ENCODE data around the gene JAKMIP1. TPM values are rescaled to one million over a fixed set of nuclear protein-coding genes. Genes with fewer than 3 reads are reported as not detected.

The JAKMIP1 gene
- total RNA-seq, 4 donors from 2014 or later, result not detected

DNA sequence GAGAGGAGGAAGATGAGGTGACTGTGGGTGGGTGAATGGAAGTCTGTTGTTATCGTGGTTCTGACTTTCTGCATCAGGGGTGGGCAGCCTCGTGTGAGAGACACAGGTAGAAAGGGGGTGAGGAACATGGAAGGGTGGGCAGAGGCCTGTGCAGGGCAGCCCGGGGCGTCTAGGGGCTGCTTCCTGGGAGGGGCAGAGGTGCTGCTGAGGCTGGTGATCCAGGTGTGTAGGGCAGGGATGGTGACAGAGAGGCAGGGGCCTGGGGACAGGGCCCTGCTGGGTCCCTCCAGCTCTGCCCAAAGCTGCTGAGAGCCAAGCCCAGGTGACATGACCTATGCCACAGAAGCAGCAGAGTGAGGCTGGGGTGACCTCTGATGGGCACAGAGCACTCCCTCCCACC, 92.5 kb downstream of the JAKMIP1 start:
- TF ChIP-seq CTCF (IDR thresholded peaks at IDR 0.05) (no peak), POLR2A (IDR thresholded peaks at IDR 0.05) (no peak)
- WGBS, 2 donors, result 67 to 77% methylated on average over 4 of the region's 4 CpGs
- DNase-seq (ENCODE audit: low spot score in 2 of 2), result peak in 1 of 2 donors; percentile 66
- no peak overlapping the region for H3K4me3 ChIP-seq (ENCODE audit: low read depth, poor library complexity, severe bottlenecking)
- intact Hi-C loops (cut with DNase I; ENCODE audit: low total_unique reads), result no loop called here

DNA sequence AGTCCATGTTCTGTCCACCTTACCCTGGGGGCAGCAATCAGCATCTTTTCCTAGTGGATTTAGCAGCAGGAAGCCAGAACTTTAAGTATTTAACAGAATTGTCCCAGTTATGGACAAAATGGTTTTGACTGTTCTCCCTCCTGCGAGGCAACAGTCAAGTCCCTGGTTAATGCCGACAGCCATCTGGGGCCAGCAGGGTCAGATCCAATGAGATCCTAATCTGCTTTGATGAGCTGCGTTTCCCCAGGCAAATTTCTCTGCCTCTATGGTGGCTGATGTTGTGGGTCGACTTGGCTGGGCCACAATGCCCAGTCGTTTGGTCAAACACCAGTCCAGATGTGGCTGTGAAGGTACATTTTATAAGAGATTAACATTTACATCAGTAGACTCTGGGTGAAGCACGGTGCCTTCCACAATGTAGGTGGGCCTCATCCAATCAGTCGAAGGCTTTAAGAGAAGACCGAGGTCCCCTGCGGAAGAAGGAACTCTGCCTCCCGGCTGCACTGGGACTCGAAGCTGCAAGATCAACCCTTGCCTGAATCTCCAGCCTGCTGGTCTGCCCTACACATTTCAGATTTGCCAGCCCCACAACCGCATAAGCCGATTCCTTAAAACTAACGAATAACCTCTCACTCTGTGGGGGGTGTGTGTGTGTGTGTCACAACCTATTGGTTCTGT, 93.1 kb downstream of the JAKMIP1 start:
- intact Hi-C loops (cut with DNase I; ENCODE audit: low total_unique reads), result no loop called here
- peak in 1 of 2 donors; percentile 59 for DNase-seq (ENCODE audit: low spot score in 2 of 2)
- H3K4me3 ChIP-seq (ENCODE audit: low read depth, poor library complexity, severe bottlenecking), result no peak overlapping the region
- WGBS, 2 donors, result 77 to 81% methylated on average over 14 of the region's 14 CpGs
- TF ChIP-seq CTCF (IDR thresholded peaks at IDR 0.05) (no peak), POLR2A (IDR thresholded peaks at IDR 0.05) (no peak)

GRCh38 chr4:6106156-6106555, 94.2 kb downstream of the JAKMIP1 start:
- DNase-seq (ENCODE audit: low spot score in 2 of 2), result peak in 1 of 2 donors; percentile 58
- intact Hi-C loops (cut with DNase I; ENCODE audit: low total_unique reads), result no loop called here
- no peak overlapping the region for H3K4me3 ChIP-seq (ENCODE audit: low read depth, poor library complexity, severe bottlenecking)
- 64 to 73% methylated on average over 5 of the region's 5 CpGs for WGBS, 2 donors
- TF ChIP-seq CTCF (IDR thresholded peaks at IDR 0.05) (no peak), POLR2A (IDR thresholded peaks at IDR 0.05) (no peak)

DNA sequence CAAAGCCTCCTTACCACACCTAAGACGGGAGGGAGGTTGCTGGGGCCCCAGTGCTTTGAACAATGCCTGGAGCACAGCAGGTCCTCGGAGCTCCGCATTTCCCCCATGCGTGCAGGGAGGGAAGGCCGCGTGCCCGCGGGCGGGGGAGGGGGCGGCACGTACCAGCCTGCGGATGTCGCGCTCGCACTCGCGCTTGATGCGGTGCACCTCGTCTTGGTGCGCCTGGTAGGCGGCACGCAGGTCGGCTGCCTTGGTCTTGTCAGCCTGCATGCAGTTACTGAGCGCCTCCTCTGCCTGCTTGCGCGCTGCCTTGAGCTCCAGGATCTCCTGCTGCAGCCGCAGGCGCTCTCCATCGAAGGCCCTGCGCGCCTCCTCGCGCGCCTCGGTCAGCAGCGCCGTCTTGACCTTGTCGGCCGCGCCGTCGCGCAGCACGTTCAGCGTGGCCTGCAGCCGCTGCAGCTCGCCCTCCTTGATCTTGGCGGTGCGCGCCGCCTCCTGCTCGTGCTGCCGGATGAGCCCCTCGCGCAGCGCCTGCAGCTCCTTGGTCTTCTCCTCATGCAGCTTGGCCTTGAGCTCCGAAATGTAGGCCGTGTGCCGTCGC, 94.9 kb downstream of the JAKMIP1 start:
- TF ChIP-seq POLR2A (IDR thresholded peaks at IDR 0.05) (no peak), CTCF (IDR thresholded peaks at IDR 0.05) (no peak)
- intact Hi-C loops (cut with DNase I; ENCODE audit: low total_unique reads), result no loop called here
- WGBS, 2 donors, result 30 to 77% methylated on average over 42 to 59 of the region's 60 CpGs
- H3K4me3 ChIP-seq (ENCODE audit: low read depth, poor library complexity, severe bottlenecking), result no peak overlapping the region
- peak in 1 of 2 donors; percentile 68 for DNase-seq (ENCODE audit: low spot score in 2 of 2)

GRCh38 chr4:6104541-6105130, 95.7 kb downstream of the JAKMIP1 start:
- no peak for TF ChIP-seq POLR2A (IDR thresholded peaks at IDR 0.05)
- TF ChIP-seq CTCF (IDR thresholded peaks at IDR 0.05), result no peak
- intact Hi-C loops (cut with DNase I; ENCODE audit: low total_unique reads), result no loop called here
- WGBS, 2 donors, result 46 to 52% methylated on average over 7 of the region's 7 CpGs
- H3K4me3 ChIP-seq (ENCODE audit: low read depth, poor library complexity, severe bottlenecking), result no peak overlapping the region
- peak in 1 of 2 donors; percentile 52 for DNase-seq (ENCODE audit: low spot score in 2 of 2)

All from lower leg skin (tissue), 4 donors.